HEK293 (cell line): ENCODE data around the gene ZBTB20.

Source experiments
- CTCF ChIP-seq: fragments of 450-650 bp; formaldehyde crosslinking; IDR thresholded peaks from 2 replicates; pipeline ENCODE4 v1.5.1; 2016; ENCODE audit warnings: missing biosample characterization, missing genetic modification characterization
- ZBTB44 ChIP-seq: fragments of 450-650 bp; IDR thresholded peaks from 2 replicates; pipeline ENCODE4 v1.5.1; 2018; ENCODE audit warnings: missing biosample characterization, mild to moderate bottlenecking, missing genetic modification characterization
- ZNF121 ChIP-seq: fragments of 450-650 bp; formaldehyde crosslinking; IDR thresholded peaks from 2 replicates; pipeline ENCODE4 v1.5.1; 2016; ENCODE audit warnings: missing biosample characterization, missing genetic modification characterization
- ZNF510 ChIP-seq: fragments of 450-650 bp; formaldehyde crosslinking; IDR thresholded peaks from 2 replicates; pipeline ENCODE4 v1.5.1; 2018; ENCODE audit warnings: mild to moderate bottlenecking, missing genetic modification characterization, missing biosample characterization; ENCODE audit not compliant: insufficient replicate concordance
- ZNF639 ChIP-seq: fragments of 450-650 bp; formaldehyde crosslinking; IDR thresholded peaks from 2 replicates; pipeline ENCODE4 v1.5.1; 2016; ENCODE audit warnings: missing biosample characterization, missing genetic modification characterization

GRCh38 chr3:114639171-114639570, 507.9 kb downstream of the ZBTB20 start:
- no peak for TF ChIP-seq CTCF (tag by site-specific recombination)
- TF ChIP-seq ZBTB44 (tag by site-specific recombination) = no peak
- no peak for TF ChIP-seq ZNF639 (tag by site-specific recombination)
- TF ChIP-seq ZNF510 (tag by site-specific recombination) = no peak
- TF ChIP-seq ZNF121 (tag by site-specific recombination) = no peak
